ENCODE measurements around the gene SLCO2A1. TPM values are rescaled to one million over a fixed set of nuclear protein-coding genes. Genes with fewer than 3 reads are reported as not detected.

The SLCO2A1 gene
- total RNA-seq, 1 experiment from 2014 or later, result 0.47 TPM

DNA sequence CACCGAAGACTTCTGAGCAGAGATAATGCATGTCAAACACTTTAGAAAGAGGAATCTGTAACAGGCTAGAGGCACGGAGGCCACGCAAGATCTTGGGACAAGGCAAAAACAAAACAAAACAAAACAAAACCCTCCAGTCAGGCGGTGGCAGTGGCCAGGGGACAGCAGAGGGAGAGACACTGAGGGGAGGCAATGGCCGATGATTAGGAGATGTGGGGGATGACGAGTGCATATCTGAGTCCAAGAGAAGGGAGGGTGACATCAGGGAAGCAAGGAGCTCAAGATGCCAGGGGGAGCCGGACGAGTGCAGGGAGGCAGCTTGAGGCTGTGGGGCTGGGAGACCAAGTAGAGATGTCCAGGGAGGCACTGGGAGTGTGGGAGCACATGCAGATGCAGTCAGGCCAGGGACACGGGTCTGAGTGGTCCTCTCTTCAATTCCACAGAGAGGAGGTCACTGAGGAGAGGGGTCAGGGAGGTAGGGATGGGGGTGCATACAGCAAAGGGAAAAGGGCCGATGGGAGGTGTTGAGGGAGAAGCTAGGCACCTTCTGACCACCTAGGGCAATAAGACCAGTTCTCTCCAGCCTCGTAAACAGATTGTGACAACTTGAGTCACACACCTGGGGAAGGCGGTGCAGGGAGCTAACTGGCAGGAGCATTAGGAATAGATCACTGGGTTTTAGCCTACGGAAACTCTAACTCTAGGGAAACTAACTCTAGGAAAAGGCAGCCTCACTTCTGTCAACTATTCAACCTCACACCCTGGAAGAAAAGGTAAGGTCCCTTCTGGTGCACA is 29.6 kb downstream of the SLCO2A1 start:
- no peak for DNase-seq (ENCODE audit: low read depth)

DNA sequence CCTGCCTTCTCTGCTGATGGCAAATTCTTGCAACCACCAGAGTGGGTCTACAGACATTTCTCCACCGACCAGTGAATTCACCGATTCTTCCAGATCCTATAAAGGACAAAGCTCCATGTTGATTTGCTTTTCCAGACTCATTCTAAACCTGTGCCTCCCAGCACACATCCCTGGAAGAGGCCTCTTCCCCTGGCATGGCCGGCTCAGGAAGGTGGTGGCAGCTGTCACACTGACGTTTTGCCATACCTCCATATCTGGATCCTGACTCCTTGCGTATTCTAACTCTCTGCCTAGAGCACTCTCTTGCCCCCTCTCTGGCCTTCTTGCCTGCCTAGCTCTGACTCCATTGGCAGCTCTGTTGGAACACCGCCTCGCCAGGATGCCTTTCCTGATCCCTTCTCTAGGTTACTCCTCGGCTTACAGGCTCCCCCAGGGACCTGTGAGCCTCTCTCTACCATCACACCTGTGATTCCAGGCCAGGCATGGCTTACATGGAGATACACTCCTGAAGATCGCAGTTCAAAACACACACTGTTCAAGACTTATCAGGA is 31.0 kb downstream of the SLCO2A1 start:
- DNase-seq (ENCODE audit: low read depth), result no peak

DNA sequence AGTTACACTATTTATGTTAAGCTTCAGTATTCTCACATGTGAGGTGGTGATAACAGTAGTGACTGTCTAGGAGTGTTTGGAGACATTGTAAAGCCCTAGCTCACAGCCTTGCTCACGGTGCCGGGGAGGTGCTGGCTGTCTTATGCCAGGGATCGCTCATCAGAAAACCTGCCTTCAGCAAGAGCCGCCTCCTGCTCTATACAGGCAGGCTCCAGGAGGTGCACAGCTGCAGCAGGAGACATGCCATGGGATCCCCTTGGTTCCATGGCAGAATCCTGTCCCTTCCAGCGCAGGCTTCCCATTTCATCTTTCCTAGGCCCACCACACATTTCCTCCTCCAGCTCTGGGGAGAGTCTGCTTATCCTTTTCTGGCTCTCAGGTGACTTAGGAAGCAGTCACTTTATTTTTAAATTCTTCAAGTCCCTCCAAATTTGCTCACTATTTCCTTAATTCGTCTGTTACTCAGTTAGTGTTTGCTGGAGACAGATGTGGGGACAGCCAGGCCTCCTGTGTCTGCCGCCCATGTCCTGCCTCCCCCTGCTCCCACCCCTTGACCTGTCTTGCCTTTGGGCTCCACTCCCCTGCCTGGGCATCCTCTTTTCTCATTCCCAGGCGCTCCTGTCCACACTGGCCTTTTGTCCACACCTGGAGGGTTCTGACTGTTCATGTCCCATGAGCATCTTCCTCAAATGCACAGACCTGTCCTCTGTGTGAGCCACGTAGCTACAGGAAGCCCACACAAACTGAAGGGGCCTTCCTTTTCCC is 31.7 kb downstream of the SLCO2A1 start:
- DNase-seq (ENCODE audit: low read depth), result no peak

DNA sequence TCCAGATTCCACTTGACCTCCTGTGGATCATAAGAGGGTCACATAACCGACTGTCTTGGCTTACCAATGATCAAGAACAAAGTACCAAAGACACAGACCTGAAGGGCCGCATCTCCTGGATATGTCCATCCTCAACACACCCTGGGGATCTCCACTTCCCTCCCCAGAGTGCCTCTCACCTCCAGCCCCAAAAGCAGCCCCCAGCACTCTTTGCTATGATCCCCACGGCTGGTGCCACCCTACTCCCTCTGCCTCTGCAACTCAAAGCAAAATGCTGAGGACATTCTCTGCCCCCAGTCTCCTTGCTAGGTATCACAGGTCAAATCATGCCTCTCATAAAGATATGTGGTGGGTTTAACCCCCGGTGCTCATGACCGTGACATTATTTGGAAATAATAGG is 32.7 kb downstream of the SLCO2A1 start:
- no peak for DNase-seq (ENCODE audit: low read depth)

DNA sequence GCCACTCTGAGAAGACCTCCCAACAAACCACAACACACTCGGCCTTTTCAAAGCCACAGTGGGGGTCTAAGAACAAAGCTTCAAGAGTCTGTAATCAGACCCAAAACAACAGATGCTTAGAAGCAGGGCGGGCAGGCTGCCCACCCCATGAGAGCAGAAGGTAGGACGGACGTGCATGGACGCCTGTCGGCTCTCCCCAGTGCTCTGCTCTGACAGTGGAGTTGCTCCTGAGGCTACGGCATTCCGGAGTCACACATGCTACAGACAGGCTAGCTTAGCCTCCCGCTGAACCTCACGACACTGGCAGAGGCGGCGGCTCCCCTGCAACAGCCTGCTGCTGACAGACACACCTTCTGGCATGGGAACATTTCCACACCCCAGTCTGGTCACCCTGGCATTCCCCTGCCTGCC is 33.5 kb downstream of the SLCO2A1 start:
- DNase-seq (ENCODE audit: low read depth), result no peak

DNA sequence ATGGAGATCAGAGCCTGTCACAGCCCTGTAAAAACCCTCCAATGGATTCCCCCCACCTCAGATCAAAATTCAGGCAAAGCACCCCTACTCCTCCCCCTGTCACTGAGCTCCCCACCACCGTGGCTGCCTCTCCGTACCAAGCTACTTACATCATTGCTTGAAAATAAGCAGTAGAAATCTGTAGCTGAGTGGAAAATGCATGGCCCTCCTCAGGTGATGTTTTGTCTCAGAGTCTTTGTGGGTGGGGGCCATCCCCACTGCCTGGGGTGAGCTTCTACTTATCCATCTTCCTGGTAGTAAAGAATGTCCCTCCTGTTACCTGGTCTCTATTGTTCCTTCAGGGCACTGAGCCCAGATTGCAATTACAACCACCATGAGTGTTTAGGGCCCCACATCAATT is 34.5 kb downstream of the SLCO2A1 start:
- no peak for DNase-seq (ENCODE audit: low read depth)

DNA sequence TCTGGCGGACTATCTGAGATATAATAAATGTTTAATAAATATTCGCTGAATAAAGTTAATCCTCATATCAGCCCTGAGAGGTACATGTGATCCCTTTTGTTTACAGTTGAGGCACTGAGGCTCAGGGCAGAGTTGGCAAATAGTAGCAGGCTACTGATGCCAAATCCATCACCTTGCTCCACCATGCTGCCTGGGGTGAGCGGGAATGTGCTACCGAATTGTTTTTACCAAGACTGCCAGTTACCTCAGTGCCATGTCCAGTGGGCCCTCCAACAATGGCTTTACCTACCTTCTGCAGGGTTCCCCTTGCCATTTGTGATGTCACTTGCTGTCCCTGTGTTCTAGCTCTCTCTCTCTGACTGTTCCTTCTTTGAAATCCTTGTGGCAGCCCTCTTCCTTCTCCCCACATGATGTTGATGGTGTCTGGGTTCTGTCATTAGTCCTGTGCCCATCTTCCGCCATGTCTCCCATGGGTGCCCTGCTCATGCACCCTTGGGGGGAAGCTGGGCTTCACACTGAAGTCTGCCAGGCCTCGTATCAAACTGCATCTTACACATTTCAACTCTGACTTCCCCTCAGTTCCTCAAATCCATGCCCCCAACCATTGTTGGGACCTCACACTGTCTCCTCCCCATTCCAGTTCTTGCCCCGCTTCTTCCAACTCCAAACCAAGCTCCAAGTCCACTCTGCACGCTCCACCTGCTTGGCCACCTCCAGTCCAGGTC is 35.4 kb downstream of the SLCO2A1 start:
- no peak for DNase-seq (ENCODE audit: low read depth)

DNA sequence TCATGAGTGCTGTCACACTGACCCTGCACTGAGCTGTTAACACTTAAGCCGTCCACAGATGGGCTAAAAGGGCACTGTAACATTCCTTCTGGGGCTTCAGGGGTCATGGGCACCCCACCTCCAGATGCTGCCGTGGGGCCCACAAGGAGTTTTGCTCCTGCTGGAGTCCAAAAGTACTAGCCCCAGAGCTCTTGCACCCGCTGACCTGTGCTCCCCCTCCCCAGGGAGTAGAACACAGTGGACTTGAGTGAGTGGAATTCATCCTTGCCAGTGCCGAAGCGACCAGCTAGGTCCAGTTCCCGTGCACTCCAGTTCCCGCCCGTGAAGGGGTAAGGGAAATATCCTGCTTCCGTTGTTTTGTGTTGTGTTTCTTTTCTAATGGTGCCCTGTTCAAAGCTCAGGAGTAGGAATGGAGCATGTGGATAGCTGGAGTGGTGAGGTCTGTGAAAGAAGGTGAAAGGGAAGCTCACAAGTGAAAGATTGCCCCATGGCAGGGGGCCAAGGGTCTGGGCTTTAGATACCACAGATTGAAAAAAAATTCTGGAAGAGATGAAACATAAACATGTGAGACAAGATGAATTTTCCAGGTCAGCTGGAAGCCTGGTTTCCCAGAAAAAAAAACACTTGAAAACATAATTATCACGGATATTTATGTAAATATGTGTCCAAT is 36.6 kb downstream of the SLCO2A1 start:
- no peak for DNase-seq (ENCODE audit: low read depth)

DNA sequence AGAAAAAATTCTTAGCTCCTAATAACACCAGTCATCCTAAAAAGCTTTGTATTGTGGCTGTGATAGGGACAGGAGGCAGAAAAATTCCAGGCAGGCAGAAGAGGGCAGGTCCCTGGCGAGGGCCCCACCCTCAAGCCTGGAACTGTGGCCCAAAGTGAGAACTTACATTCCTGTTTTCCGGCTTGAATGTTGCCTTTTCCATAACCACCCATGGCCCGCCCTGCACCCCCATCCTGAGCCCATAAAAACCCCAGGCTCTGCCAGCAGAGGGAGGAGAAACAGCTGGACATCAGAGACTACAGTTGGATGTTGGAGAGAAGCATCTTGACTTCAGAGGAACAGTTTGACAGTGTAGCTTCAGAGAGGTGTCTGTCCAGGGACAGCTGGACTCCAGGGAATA is 37.3 kb downstream of the SLCO2A1 start:
- DNase-seq (ENCODE audit: low read depth), result no peak

DNA sequence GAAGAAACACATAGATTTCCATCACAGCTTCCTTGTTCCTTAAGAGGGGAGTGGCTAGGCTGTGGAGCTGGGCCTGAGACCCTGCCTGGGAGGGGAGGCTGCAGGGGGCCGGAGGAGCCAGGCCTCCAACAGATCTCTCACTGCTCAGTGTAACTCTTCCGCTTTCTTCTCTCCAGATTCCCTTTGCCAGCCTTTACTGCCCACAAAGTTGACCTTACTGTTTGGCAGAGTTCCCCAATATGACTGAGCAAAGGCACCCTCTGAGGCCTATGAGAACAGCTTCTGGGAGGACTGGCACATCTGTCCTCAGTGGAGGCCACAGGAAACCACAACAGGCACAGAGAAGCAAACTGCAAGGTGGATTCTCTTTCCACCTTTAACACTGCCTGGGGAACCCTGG is 38.1 kb downstream of the SLCO2A1 start:
- DNase-seq (ENCODE audit: low read depth), result peak; percentile 94

DNA sequence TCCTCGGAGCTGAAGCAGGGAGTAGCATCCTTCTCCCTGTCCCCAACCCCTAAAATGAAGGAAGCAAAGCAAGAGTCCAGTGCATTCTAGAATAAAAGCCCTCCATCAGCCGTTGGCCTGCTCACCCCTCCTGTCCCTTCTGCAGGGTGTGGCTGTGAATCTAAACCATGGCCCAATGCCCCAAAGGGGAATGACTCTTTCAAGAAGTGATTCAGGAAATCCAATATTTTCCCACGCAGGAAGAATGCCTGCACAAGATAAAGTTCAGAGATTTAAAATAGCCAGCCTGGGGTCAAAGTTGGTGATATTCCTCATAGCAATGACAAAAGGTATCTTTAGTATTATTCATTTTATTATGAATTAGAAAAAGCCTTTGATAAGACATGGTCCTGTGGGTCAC is 38.5 kb downstream of the SLCO2A1 start:
- peak; percentile 72 for DNase-seq (ENCODE audit: low read depth)

DNA sequence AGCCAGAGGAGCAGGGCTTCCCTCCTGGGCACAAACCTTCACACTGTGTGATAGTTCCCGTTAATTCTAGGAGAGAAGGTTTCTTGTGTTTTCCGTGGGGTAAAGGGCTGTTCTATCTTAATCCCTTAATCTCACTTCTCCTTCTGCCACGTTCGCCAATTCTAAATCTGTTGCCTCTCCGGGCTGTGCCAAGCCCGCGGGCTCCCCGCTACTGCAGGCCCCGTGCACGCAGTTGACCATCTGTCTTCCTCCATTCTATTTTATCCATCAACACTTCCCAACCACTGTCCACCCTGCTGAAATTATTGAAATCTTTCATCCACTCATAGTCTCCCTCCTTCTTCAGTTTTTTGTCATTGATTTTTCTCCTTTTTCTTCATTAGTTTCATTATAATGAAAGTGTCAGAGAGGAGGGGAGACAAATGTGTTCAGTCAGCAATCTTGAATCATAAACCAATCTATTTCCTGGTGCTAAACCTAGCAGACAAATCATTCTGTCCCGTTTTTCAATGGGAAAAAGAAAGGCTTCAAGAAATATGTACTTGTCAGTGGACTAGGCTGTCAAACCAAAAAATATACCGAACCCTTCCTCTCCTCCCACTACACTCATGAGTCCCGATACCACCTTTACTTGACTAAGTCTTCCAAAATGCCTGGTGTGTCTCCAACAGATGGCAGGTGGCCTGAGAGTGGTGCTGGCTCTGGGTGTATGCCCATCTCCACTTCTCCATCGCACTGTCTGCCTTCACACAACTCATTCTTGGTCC is 39.6 kb downstream of the SLCO2A1 start:
- no peak for DNase-seq (ENCODE audit: low read depth)

DNA sequence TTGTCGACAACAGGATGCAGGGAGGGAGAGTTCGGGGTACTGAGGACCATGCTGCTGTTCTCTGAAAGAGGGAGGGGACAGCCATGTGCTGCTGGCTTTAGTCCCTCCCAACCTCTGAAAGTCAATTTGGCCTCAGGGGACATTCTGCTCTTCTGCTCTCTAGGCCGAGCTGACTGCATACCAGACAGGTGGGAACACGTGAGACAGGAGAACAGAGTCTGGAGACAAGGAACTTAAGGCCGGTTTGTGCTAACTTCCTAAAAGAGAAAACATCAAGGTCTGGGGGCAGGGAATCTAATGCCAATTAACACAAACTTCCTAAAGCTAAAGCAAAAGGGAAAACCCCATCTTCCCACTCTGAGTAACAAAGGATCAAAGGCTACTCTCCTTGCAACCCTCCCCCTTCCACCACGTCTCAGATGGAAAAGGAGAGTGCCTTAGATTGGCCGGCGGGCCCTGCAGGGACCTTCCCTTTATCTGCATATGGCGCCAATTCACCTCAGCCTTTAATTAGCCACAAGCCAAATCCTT is 41.0 kb downstream of the SLCO2A1 start:
- no peak for DNase-seq (ENCODE audit: low read depth)

DNA sequence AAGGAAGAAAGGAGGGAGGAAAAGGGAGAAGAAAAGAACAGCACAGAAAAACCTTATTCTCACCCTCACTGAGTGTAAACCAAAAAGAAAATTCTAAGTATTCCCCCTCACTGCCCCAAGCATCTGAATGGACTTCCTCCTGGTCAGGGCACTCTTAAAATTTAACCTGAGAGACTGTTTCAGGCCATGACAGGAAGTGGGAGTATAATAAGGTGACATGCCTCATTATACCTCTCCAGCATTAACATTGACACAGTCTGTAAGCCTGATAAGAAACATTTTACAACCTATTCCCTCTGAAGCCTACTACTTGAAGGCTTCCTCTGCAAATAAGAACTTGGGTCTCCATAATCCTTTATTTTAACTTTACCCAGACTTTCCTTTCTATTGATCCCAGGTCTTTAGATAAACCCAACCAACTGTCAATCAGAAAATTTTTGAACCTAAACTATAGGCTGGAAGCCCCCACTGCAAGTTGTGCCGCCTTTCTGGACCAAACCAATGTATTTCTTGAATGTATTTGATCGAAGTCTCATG is 41.7 kb downstream of the SLCO2A1 start:
- no peak for DNase-seq (ENCODE audit: low read depth)

DNA sequence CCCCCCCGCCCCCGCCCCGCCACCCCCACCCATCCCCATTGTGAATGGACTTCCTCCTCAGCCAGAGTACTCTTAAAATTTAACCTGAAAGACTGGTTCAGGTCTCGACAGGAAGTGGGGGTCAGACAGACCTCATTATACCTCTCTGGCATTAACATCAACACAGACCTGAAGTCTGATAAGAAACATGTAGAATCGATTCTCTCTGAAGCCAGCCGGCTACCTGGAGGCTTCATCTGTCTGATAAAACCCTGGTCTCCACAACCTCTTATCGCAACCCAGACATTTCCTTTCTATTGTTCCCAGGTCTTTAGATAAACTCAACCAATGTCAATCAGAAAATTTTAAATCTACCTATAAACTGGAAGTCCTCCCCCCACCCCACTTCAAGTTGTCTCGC is 42.6 kb downstream of the SLCO2A1 start:
- no peak for DNase-seq (ENCODE audit: low read depth)

DNA sequence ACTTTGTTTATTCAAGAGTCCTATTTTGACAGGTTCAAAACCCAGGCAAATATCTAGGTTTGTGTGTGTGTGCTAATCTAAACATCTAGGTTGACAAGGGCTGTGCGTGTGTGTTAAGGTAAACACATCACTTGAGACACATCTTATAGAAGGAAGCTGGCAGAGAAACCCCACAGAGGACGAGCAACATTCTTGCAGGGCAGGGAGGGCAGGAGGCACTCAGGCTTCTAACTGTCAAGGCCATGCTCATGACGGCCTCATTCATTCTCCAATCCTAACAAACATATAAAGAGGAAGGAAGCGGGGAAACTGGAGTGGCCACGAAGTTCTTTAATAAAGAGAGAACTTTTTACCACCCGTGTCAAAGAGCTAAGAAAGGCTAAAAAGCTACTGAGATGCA is 43.4 kb downstream of the SLCO2A1 start:
- DNase-seq (ENCODE audit: low read depth), result no peak

DNA sequence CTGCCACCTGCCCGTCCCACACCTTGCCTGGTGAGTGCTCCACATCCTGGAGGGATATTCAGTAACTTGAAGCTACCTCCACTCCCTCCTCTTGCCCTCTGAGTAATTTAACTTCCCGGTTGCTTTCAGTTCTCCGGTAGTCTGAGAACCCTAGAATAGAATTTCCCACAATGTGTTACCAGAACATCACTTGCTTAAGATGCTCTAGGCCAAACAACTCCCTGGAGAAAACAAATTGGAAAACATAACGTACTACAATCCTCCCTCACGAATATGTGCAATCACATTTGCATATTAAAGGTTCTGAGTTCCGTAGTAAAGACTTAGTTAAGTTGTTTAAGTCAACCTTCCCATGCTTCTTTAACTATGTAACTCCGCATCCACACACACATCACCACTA is 44.8 kb downstream of the SLCO2A1 start:
- no peak for DNase-seq (ENCODE audit: low read depth)

DNA sequence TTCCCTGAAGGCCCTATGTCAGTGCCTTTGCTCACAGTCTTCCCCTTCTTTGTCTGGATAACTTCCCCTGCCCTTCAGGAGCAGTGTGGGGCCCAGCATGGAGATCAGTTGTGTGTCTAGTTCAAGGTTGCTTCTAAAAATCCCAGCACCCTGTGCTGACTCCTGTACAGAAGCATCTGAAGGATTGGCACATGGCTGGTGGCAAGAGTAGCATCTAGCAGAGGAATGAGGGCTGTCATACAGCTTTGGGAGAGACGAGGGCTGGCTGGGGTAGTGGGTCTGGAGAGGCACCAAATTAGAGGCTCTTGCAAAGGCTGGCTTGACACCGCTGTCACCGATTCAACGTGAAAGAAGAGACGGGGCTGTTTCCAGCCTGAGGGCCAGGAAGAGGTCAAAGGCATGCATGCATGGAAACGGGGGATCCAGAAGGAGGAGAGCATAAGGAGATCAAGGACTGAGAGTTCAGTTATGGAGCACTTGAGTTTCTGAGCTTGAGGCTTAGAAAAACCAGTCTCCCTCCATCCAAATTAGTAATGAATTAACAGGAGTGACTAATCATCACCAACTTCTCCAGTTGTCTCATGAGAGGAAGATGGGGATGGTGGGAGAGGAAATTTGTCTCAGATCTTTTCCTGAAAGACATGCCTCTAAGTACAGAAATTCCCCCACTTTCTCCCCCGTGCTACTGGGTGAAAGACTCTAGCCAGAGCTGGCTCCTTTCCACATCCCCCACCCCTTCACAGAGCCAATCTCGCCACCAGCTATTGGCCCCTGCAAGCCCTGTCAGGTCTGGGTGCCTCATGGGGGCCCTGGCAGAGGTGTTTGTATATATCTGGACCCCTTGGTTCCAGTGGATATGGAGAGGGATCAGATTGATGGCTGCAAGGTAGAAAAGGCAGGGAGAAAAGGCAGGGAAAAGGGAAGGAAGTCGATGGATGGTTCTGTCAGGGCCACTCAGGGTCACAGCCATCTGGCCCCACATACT is 45.9 kb downstream of the SLCO2A1 start:
- DNase-seq (ENCODE audit: low read depth), result no peak

DNA sequence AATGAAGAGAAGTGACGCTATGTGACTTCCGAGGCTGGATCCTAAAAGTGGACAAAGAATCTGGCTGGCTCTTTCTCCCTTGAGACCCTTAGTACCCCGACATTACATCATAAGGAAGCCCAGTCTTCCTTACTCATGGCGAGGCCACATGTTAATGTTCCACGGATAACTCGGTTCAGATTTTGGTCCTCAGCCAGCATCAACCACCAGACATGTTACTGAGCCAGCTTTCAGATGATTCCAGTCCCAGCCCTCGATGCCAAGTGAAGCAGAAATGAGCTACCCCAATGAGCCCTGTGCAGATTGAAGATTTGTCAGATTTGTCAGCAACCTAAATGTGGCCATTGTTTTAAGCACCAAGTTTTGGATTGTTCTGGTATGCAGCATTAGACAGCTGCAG is 46.6 kb downstream of the SLCO2A1 start:
- no peak for DNase-seq (ENCODE audit: low read depth)
